Tibial artery (tissue), 4 donors: ENCODE measurements around the gene ACVR1.

ENCODE experiments used
- DNase-seq, 2 donors: peaks; one replicate each; pipeline ENCODE4 v3.0.0-alpha.2; 2019
- H3K27ac ChIP-seq, 2 donors: fragments of 200-600 bp; sonication (generic) in 1 of 2; 1 replicate in 1 of 2; 2 replicates in 1 of 2; pipeline ENCODE4 v1.5.1; 2018 to 2019; ENCODE audit warnings: mild to moderate bottlenecking in 1 of 2
- H3K27me3 ChIP-seq, 2 donors: fragments of 200-600 bp; sonication (generic) in 1 of 2; one replicate each; pipeline versions ENCODE4 v1.5.1 to v1.6.0; 2016 to 2019
- H3K36me3 ChIP-seq, 3 donors: fragments of 200-600 bp; sonication (generic) in 2 of 3; one replicate each; pipeline ENCODE4 v1.5.1; 2016 to 2019; ENCODE audit warnings: mild to moderate bottlenecking in 2 of 3
- H3K4me1 ChIP-seq, 4 donors: fragments of 200-600 bp; sonication (generic) in 2 of 4; 1 replicate in 3 of 4; 2 replicates in 1 of 4; pipeline ENCODE4 v1.5.1; 2016 to 2019
- H3K4me3 ChIP-seq, 2 donors: fragments of 200-600 bp; sonication (generic) in 1 of 2; 1 replicate in 1 of 2; 2 replicates in 1 of 2; pipeline ENCODE4 v1.5.1; 2018 to 2019; ENCODE audit warnings: mild to moderate bottlenecking in 2 of 2
- H3K9me3 ChIP-seq, 3 donors: fragments of 200-600 bp; sonication (generic) in 1 of 3; one replicate each; pipeline ENCODE4 v1.5.1; 2016 to 2019
- intact Hi-C: fragments of 100-400 bp; cut with DNase I; formaldehyde crosslinking; loops from one replicate; pipeline ENCODE4 v1.15.0; 2023; ENCODE audit warnings: low total_unique reads
- TF ChIP-seq, protein P1 (sequence below), 2 experiments: fragments of 200-600 bp in 1 of 2; fragments of 450-650 bp in 1 of 2; IDR thresholded peaks; one replicate each; pipeline ENCODE4 v1.5.1; 2017 to 2019; ENCODE audit warnings: antibody characterized with exemption in 2 of 2, mild to moderate bottlenecking in 1 of 2, moderate library complexity in 1 of 2

Gene ACVR1

DNA sequence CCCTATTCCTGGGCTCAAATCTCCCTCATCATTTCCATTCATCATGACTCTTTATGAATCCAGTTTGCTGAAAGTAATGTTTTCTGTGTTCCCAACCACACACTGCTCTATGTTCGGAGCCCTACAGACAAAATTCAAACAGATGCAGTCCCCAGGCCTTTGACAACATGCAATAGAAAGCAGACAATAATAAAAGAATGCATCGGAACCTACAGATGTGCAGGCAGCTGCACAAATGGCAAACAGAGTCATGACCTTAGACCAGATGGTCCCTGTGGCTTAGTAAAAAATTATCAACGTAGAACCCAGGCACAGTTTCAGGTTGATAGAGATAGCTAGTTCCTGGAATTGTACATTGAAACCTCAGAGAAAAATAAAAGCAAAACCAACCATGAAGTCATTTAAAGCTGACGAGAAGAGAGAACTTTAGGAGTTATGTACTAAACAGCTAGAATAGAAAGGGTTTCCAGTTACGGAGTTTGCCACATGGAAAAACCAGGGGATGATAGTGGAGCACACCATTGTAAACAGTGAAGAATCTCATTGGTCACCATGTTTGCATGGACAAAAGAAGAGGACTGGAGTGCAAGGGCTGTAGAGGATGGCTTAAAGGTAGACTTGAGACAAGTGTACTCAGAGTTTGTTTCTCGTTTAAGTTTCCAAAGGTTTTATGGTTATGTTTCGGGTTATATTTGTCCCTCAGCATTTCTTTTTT lies 23.2 kb upstream of the ACVR1 start:
- TF ChIP-seq, protein P1, sequence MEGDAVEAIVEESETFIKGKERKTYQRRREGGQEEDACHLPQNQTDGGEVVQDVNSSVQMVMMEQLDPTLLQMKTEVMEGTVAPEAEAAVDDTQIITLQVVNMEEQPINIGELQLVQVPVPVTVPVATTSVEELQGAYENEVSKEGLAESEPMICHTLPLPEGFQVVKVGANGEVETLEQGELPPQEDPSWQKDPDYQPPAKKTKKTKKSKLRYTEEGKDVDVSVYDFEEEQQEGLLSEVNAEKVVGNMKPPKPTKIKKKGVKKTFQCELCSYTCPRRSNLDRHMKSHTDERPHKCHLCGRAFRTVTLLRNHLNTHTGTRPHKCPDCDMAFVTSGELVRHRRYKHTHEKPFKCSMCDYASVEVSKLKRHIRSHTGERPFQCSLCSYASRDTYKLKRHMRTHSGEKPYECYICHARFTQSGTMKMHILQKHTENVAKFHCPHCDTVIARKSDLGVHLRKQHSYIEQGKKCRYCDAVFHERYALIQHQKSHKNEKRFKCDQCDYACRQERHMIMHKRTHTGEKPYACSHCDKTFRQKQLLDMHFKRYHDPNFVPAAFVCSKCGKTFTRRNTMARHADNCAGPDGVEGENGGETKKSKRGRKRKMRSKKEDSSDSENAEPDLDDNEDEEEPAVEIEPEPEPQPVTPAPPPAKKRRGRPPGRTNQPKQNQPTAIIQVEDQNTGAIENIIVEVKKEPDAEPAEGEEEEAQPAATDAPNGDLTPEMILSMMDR (IDR thresholded peaks at IDR 0.05) = no peak
- Histone ChIP-seq H3K4me1 (no peaks in the 10 kb centered on the region), H3K4me3 (no peak overlapping the region), H3K9me3 (no peaks in the 10 kb centered on the region), H3K36me3 (no peaks in the 10 kb centered on the region), H3K27ac (no peak overlapping the region), H3K27me3 (no peaks in the 10 kb centered on the region)
- DNase-seq = no peak
- intact Hi-C loops = no loop called here

DNA sequence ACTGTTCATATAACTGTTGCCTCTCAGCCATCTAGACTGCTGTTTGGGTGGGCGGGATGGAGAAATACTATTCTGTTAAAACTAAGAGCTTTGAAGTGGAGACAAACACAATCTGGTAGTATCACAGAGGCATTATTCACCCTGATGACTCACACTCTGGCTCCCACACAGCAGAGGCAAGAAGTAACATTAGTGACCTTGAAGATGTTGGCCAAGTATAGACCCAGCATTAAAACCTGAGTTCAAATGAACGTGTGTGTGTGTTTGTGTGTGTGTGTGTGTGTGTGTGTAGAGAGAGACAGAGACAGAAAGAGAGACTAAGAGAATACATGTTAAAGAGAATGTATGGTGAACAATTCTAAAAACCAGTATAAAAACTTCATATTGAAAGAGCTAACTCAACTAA lies 22.5 kb upstream of the ACVR1 start:
- Histone ChIP-seq H3K27ac (no peak overlapping the region), H3K4me3 (no peak overlapping the region), H3K9me3 (no peaks in the 10 kb centered on the region), H3K27me3 (no peaks in the 10 kb centered on the region), H3K36me3 (no peaks in the 10 kb centered on the region), H3K4me1 (no peaks in the 10 kb centered on the region)
- intact Hi-C loops = no loop called here
- DNase-seq = no peak
- TF ChIP-seq, protein P1 (IDR thresholded peaks at IDR 0.05) = no peak

DNA sequence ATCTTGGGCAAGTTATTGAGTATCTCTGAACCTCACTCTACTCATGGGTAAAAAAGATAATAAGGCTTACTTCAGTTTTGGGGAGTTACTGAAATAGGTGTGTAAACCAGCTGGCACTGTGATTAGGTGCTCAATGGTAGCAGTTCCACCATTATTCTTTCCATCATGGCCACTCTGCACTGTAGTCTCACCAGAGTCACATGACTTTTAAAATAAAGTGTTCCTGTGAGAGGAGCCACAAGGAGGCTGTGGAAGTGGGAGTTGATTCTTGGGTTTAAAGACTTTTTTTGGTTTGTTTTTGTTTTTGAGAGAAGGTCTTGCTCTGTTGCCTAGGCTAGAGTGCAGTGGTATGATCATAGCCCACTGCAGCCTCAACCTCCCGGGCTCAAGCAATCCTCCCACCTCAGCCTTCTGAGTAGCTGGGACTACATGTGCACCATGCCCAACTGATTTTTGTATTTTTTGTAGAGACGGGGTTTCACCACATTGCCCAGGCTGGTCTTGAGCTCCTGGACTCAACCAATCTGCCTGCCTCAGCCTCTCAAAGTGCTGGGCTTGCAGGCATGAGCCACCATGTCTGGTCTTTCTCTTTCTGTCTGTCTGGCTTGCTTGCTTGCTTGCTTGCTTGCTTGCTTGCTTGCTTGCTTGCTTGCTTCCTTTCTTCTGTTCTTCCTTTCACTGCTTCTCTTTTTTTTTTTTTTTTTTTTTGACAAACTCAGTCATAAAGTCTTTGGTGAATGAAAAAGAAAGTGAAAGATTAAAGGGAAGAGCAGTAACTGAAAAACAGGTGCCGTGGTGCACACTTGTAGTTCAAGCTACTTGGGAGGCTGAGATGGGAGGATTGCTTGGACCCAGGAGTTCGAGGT lies 21.2 kb upstream of the ACVR1 start:
- H3K9me3 ChIP-seq = no peaks in the 10 kb centered on the region
- H3K4me3 ChIP-seq = no peak overlapping the region
- DNase-seq = no peak
- TF ChIP-seq, protein P1 (IDR thresholded peaks at IDR 0.05) = no peak
- H3K27me3 ChIP-seq = no peaks in the 10 kb centered on the region
- H3K27ac ChIP-seq = no peak overlapping the region
- no peaks in the 10 kb centered on the region for H3K36me3 ChIP-seq
- intact Hi-C loops = no loop called here
- no peaks in the 10 kb centered on the region for H3K4me1 ChIP-seq

DNA sequence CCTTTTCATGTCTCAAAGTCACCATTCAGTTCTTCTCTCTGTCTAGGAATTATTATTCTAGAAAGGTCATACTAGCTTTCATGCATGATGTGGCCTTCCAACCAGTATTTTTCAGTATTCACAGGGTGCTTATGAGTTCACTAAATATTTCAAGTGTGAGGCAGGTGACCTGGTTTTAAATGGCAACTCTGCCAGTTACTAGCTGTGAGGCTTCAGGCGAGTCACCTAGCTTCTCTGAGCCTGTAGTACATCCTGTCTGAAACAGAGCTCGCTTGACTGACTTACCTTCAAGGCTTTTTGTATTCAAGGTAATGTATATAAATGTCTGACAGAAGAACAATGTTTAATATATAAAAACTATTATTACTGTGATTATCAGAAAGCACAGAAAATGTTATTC lies 19.4 kb upstream of the ACVR1 start:
- Histone ChIP-seq H3K36me3 (no peaks in the 10 kb centered on the region), H3K27ac (no peak overlapping the region), H3K27me3 (no peaks in the 10 kb centered on the region), H3K4me3 (no peak overlapping the region), H3K9me3 (no peaks in the 10 kb centered on the region), H3K4me1 (no peaks in the 10 kb centered on the region)
- intact Hi-C loops = no loop called here
- TF ChIP-seq, protein P1 (IDR thresholded peaks at IDR 0.05) = no peak
- no peak for DNase-seq

DNA sequence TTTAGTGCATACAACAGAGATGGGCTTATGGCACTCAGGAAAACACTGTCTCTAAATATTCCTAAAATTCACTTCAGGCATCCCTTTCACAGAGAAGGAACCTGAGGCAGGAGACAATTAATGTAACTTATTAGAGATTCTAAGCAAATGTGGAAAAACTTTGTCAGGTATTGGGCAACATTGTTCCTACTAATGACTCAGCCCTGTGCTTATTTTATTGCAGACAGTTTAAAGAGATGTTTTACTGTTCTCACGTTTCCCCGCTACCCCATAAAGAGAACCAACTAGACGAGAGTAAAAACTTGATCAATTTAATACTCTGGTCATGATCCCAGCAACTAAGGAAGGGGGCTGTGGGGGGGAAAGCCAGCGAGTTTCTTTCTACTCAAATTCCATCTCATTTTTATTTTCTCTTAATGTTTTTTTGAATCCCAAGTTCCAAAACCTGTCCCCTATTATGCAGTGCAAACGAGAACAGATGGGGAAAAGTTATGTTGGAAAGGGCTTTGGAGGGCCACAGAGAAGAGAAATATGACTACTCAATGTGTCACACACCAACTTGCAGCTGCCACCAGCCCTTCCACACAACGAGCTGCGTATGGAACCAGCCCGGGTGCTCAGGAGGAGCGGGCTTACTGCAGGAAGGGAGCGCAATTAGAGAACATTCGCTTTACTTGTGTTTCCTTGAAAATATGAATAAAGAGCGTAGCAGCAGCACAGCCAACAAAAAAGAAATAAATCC lies 18.7 kb upstream of the ACVR1 start:
- H3K4me1 ChIP-seq = no peaks in the 10 kb centered on the region
- H3K4me3 ChIP-seq = no peak overlapping the region
- no peak overlapping the region for H3K27ac ChIP-seq
- H3K27me3 ChIP-seq = no peaks in the 10 kb centered on the region
- no peaks in the 10 kb centered on the region for H3K9me3 ChIP-seq
- TF ChIP-seq, protein P1 (IDR thresholded peaks at IDR 0.05) = no peak
- no peak for DNase-seq
- intact Hi-C loops = no loop called here
- no peaks in the 10 kb centered on the region for H3K36me3 ChIP-seq
